GM12873 (cell line): ENCODE measurements around the gene ABCA13.

ENCODE experiments used
- CTCF ChIP-seq: IDR thresholded peaks from 2 replicates; pipeline ENCODE4 v1.5.1; 2012; ENCODE audit warnings: low read depth, mild to moderate bottlenecking, moderate library complexity, low read length, control low read depth; ENCODE audit not compliant: insufficient read depth; ENCODE audit errors: missing control alignments

The ABCA13 gene

GRCh38 chr7:48347230-48347825, 176.1 kb downstream of the ABCA13 start:
- no peak for TF ChIP-seq CTCF

- no peak for TF ChIP-seq CTCF
These were observed 179.3 kb downstream of the ABCA13 start for GRCh38 chr7:48350515-48350914.

- TF ChIP-seq CTCF, result no peak
These were observed 180.6 kb downstream of the ABCA13 start for GRCh38 chr7:48351900-48352299.

GRCh38 chr7:48355346-48355745, 184.1 kb downstream of the ABCA13 start:
- no peak for TF ChIP-seq CTCF

DNA sequence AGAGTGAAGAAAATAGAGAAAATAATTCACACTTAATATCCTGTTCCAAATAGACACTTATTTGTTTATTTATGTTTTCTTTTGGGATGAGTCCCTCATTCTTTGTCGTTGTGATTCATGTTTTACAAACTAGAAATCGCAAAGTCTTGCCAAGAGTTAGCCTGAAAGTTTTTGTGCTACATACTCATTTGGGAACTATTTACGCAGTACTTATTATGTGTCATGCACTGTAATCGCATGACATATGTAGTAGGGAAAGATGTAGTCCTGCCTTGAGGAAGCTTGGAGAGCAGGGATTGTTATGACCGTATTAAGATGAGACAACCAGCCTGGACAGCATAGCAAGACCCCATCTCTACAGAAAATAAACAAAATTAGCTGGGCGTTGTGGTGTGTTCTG, 189.3 kb downstream of the ABCA13 start:
- no peak for TF ChIP-seq CTCF

- TF ChIP-seq CTCF, result no peak
These were observed 191.9 kb downstream of the ABCA13 start for GRCh38 chr7:48363174-48363573.

GRCh38 chr7:48365010-48365409, 193.8 kb downstream of the ABCA13 start:
- no peak for TF ChIP-seq CTCF
